Fibroblast of lung (primary cell): ENCODE results near the gene ASF1A. TPM values are rescaled to one million over a fixed set of nuclear protein-coding genes. Genes with fewer than 3 reads are reported as not detected.

Experiments used
- DNase-seq, 2 donors: peaks; one replicate each; pipeline versions ENCODE4 v3.0.0 to v3.0.0-alpha.2; 2010; ENCODE audit warnings: low read depth in 2 of 2
- H2AFZ ChIP-seq: 2 replicates; pipeline ENCODE4 v1.5.1; 2012; ENCODE audit warnings: low read length, control low read depth, inconsistent platforms
- H3K27ac ChIP-seq: 2 replicates; pipeline ENCODE4 v1.5.1; 2011; ENCODE audit warnings: low read length, control low read depth; ENCODE audit not compliant: insufficient read depth
- H3K27me3 ChIP-seq: 2 replicates; pipeline ENCODE4 v1.5.1; 2011; ENCODE audit warnings: mild to moderate bottlenecking, low read length; ENCODE audit not compliant: control insufficient read depth, insufficient read depth
- H3K36me3 ChIP-seq: 2 replicates; pipeline ENCODE4 v1.5.1; 2011; ENCODE audit warnings: low read length; ENCODE audit not compliant: control insufficient read depth, insufficient read depth
- H3K4me1 ChIP-seq: 2 replicates; pipeline ENCODE4 v1.5.1; 2011; ENCODE audit warnings: low read length; ENCODE audit not compliant: control insufficient read depth, insufficient read depth; ENCODE audit errors: extremely low read depth
- H3K4me2 ChIP-seq: 2 replicates; pipeline ENCODE4 v1.5.1; 2011; ENCODE audit warnings: low read length, control low read depth; ENCODE audit not compliant: insufficient read depth; ENCODE audit errors: extremely low read depth
- H3K4me3 ChIP-seq, 4 experiments: fragments of 200-600 bp in 1 of 4; sonication (generic) in 1 of 4; replicated peaks in 1 of 4; 2 replicates each; pipeline ENCODE4 v1.5.1; 2011 to 2016; ENCODE audit warnings: low read length in 4 of 4, low read depth in 3 of 4, mild to moderate bottlenecking in 3 of 4, control low read depth in 2 of 4, inconsistent platforms in 1 of 4, mixed read lengths in 1 of 4; ENCODE audit not compliant: insufficient read depth in 1 of 4; ENCODE audit errors: control extremely low read depth in 1 of 4
- H3K79me2 ChIP-seq: 2 replicates; pipeline ENCODE4 v1.5.1; 2012; ENCODE audit warnings: mild to moderate bottlenecking, low read length, inconsistent platforms; ENCODE audit not compliant: control insufficient read depth, insufficient read depth
- H3K9ac ChIP-seq: 2 replicates; pipeline ENCODE4 v1.5.1; 2011; ENCODE audit warnings: mild to moderate bottlenecking, low read length, control low read depth; ENCODE audit not compliant: insufficient read depth
- H3K9me3 ChIP-seq: 2 replicates; pipeline ENCODE4 v1.5.1; 2012; ENCODE audit warnings: low read depth, low read length; ENCODE audit not compliant: control insufficient read depth, insufficient read depth
- H4K20me1 ChIP-seq: 2 replicates; pipeline ENCODE4 v1.5.1; 2011; ENCODE audit warnings: low read length; ENCODE audit not compliant: control insufficient read depth, insufficient read depth; ENCODE audit errors: extremely low read depth
- CTCF ChIP-seq, 2 donors: IDR thresholded peaks in 1 of 2; conservative IDR thresholded peaks in 1 of 2; 1 replicate in 1 of 2; 2 replicates in 1 of 2; pipeline ENCODE4 v1.5.1; 2011 to 2012; ENCODE audit warnings: low read length in 2 of 2, control low read depth in 1 of 2, inconsistent platforms in 1 of 2, low read depth in 1 of 2, mild to moderate bottlenecking in 1 of 2
- EZH2 ChIP-seq: IDR thresholded peaks from 2 replicates; pipeline ENCODE4 v1.5.1; 2012; ENCODE audit warnings: low read length, control low read depth, mild to moderate bottlenecking; ENCODE audit errors: missing control alignments
- polyA plus RNA-seq, 2 donors: library from polyadenylated mRNA; depleted of rRNA in 1 of 2; stranded (reverse) in 1 of 2; unstranded in 1 of 2; fragments of >200 nt; gene quantifications; 2 replicates each; pipeline ENCODE4 v1.2.1, GENCODE V29; 2011 to 2012; ENCODE audit warnings: missing spikeins in 1 of 2
- total RNA-seq: library from RNA; depleted of rRNA; stranded (reverse); fragments of >200 nt; gene quantifications from 2 replicates; pipeline ENCODE4 v1.2.1, GENCODE V29; 2014

Gene ASF1A
- total and polyA plus RNA-seq, 2 donors (not counting 1 experiment from before 2014, with no cell fraction given) = 16.5 to 20.3 TPM

DNA sequence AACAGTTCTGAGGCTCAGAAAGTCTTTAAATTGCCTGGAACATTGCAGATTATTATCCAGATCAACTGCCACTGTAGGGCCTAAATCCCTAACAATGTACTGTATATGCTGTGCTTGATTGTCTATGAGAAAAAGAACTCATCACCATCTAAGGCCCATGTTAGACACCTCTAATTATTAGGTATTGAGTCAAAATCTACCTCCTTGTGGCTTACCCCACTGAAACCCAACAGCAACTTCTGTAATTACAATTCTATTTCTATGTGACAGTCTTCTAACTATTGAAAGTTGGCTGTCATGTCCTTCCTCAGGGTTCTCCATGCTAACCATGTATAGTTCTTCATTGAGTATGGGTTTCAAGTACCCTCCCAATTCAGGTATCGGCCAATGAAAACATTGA, 27.1 kb downstream of the ASF1A start:
- H2AFZ ChIP-seq = no peak overlapping the region
- H3K4me3 ChIP-seq = no peak overlapping the region
- H3K9me3 ChIP-seq = no peaks in the 10 kb centered on the region
- no peak overlapping the region for H3K27ac ChIP-seq
- no peak overlapping the region for H3K9ac ChIP-seq
- no peaks in the 10 kb centered on the region for H3K27me3 ChIP-seq
- H3K36me3 ChIP-seq = no peaks in the 10 kb centered on the region
- no peak for TF ChIP-seq CTCF (conservative IDR thresholded peaks at IDR 0.05 in 1 of 2, IDR thresholded peaks at IDR 0.05 in 1 of 2; ENCODE audit: low read depth in 1 of 2, low read length in 2 of 2)
- no peak for TF ChIP-seq EZH2
- DNase-seq = no peak
- no peaks in the 10 kb centered on the region for H3K4me1 ChIP-seq
- H3K4me2 ChIP-seq = no peak overlapping the region
- no peaks in the 10 kb centered on the region for H3K79me2 ChIP-seq
- no peaks in the 10 kb centered on the region for H4K20me1 ChIP-seq

DNA sequence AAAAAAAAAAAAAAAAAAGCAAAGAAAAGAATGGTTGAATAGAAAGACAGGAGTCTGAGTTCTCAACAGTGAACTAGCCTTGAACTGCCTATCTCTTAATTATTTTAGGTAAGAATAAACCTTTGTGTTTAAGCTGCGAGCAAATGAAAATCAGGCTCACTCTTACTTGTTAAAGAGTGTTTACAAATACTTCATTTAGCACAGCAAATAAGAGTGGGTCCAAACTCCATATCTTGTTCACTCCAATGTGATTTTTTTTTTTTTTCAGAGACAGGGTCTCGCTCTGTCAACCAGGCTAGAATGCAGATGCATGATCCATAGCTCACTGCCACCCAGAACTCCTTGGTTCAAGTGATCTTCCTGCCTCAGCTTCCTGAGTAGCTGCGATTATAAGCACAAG, 29.1 kb downstream of the ASF1A start:
- Histone ChIP-seq H3K27ac (no peak overlapping the region), H4K20me1 (no peaks in the 10 kb centered on the region), H3K27me3 (no peaks in the 10 kb centered on the region), H3K9ac (no peak overlapping the region), H3K9me3 (no peaks in the 10 kb centered on the region), H3K79me2 (no peaks in the 10 kb centered on the region), H2AFZ (no peak overlapping the region), H3K36me3 (no peaks in the 10 kb centered on the region), H3K4me2 (no peak overlapping the region), H3K4me1 (no peaks in the 10 kb centered on the region), H3K4me3 (no peak overlapping the region)
- TF ChIP-seq EZH2 (no peak), CTCF (conservative IDR thresholded peaks at IDR 0.05 in 1 of 2, IDR thresholded peaks at IDR 0.05 in 1 of 2; ENCODE audit: low read depth in 1 of 2, low read length in 2 of 2) (no peak)
- no peak for DNase-seq

- no peaks in the 10 kb centered on the region for H4K20me1 ChIP-seq
- no peak overlapping the region for H3K27ac ChIP-seq
- no peak overlapping the region for H3K4me3 ChIP-seq
- TF ChIP-seq CTCF (conservative IDR thresholded peaks at IDR 0.05 in 1 of 2, IDR thresholded peaks at IDR 0.05 in 1 of 2; ENCODE audit: low read depth in 1 of 2, low read length in 2 of 2) (peak in 1 of 2 donors; percentile 30), EZH2 (no peak)
- H3K4me2 ChIP-seq = no peak overlapping the region
- no peaks in the 10 kb centered on the region for H3K9me3 ChIP-seq
- H3K27me3 ChIP-seq = no peaks in the 10 kb centered on the region
- H3K9ac ChIP-seq = no peak overlapping the region
- no peaks in the 10 kb centered on the region for H3K36me3 ChIP-seq
- H3K79me2 ChIP-seq = no peaks in the 10 kb centered on the region
- H3K4me1 ChIP-seq = no peaks in the 10 kb centered on the region
- H2AFZ ChIP-seq = no peak overlapping the region
- DNase-seq = no peak
These were observed 36.7 kb downstream of the ASF1A start for GRCh38 chr6:118930680-118931079.
